GM23338 (cell line): ENCODE results near the gene KCTD4. TPM values are rescaled to one million over a fixed set of nuclear protein-coding genes. Genes with fewer than 3 reads are reported as not detected.

Source experiments
- ATAC-seq: fragments of 200-7000 bp; cut with Tn5 transposase; 3 replicates; pipeline ENCODE4 v1.9.1; 2020
- DNase-seq: peaks from one replicate; pipeline ENCODE4 v3.0.0-alpha.2; 2015; ENCODE audit warnings: low spot score
- H2AFZ ChIP-seq: fragments of 200-600 bp; sonication (generic); 2 replicates; pipeline ENCODE4 v1.8.0; 2016; ENCODE audit warnings: antibody characterized with exemption, mild to moderate bottlenecking, moderate library complexity
- H3F3A ChIP-seq: fragments of 200-600 bp; sonication (generic); replicated peaks from 2 replicates; pipeline ENCODE4 v1.8.0; 2017; ENCODE audit warnings: antibody characterized with exemption, mixed run types, low read depth
- H3K27ac ChIP-seq: fragments of 200-600 bp; sonication (generic); 2 replicates; pipeline ENCODE4 v1.6.1; 2016; ENCODE audit warnings: low read depth
- H3K27me3 ChIP-seq: fragments of 200-600 bp; sonication (generic); 2 replicates; pipeline ENCODE4 v1.8.0; 2016; ENCODE audit warnings: mild to moderate bottlenecking, mixed run types, moderate library complexity; ENCODE audit not compliant: insufficient read depth
- H3K36me3 ChIP-seq: fragments of 200-600 bp; sonication (generic); 2 replicates; pipeline ENCODE4 v1.8.0; 2016; ENCODE audit warnings: mild to moderate bottlenecking; ENCODE audit not compliant: insufficient read depth
- H3K4me1 ChIP-seq: fragments of 200-600 bp; sonication (generic); 2 replicates; pipeline ENCODE4 v1.8.0; 2016; ENCODE audit warnings: mild to moderate bottlenecking, moderate library complexity; ENCODE audit not compliant: insufficient read depth
- H3K4me2 ChIP-seq: fragments of 200-600 bp; sonication (generic); 2 replicates; pipeline ENCODE4 v1.7.1; 2017; ENCODE audit warnings: mixed run types
- H3K4me3 ChIP-seq: fragments of 200-600 bp; sonication (generic); 2 replicates; pipeline ENCODE4 v1.6.1; 2016; ENCODE audit warnings: mixed run types
- H3K79me2 ChIP-seq: fragments of 200-600 bp; sonication (generic); replicated peaks from 2 replicates; pipeline ENCODE4 v1.8.0; 2017; ENCODE audit warnings: mild to moderate bottlenecking; ENCODE audit not compliant: insufficient read depth
- H3K9me2 ChIP-seq: fragments of 200-600 bp; sonication (generic); 2 replicates; pipeline ENCODE4 v1.8.0; 2017; ENCODE audit not compliant: insufficient read depth
- H4K20me1 ChIP-seq: fragments of 200-600 bp; sonication (generic); replicated peaks from 2 replicates; pipeline ENCODE4 v1.8.0; 2017; ENCODE audit warnings: mild to moderate bottlenecking; ENCODE audit not compliant: insufficient read depth
- H3K27ac Mint-ChIP-seq: 2 replicates; pipeline ENCODE4 v1.8.0; 2020; ENCODE audit warnings: inconsistent platforms, mild to moderate bottlenecking, moderate library complexity, mixed read lengths
- H3K27me3 Mint-ChIP-seq: 3 replicates; pipeline ENCODE4 v1.8.0; 2022; ENCODE audit warnings: low read depth, mild to moderate bottlenecking, moderate library complexity, mixed read lengths, inconsistent platforms; ENCODE audit not compliant: insufficient read depth, poor library complexity
- H3K36me3 Mint-ChIP-seq: 3 replicates; pipeline ENCODE4 v1.8.0; 2021; ENCODE audit warnings: low read depth, mild to moderate bottlenecking, inconsistent platforms, moderate library complexity, mixed read lengths
- H3K4me1 Mint-ChIP-seq: 3 replicates; pipeline ENCODE4 v1.8.0; 2020; ENCODE audit warnings: mild to moderate bottlenecking, inconsistent platforms, mixed read lengths
- H3K4me3 Mint-ChIP-seq: 3 replicates; pipeline ENCODE4 v1.8.0; 2021; ENCODE audit warnings: moderate library complexity, mild to moderate bottlenecking, inconsistent platforms, mixed read lengths
- H3K9me3 Mint-ChIP-seq: 3 replicates; pipeline ENCODE4 v1.8.0; 2020; ENCODE audit warnings: moderate library complexity, mild to moderate bottlenecking, inconsistent platforms, mixed read lengths
- CREB1 ChIP-seq: fragments of 250-450 bp; sonication (Bioruptor Pico); IDR thresholded peaks from 2 replicates; pipeline ENCODE4 v1.5.0; 2020; ENCODE audit warnings: low read depth, mild to moderate bottlenecking, moderate library complexity
- EZH2 ChIP-seq: fragments of 200-600 bp; sonication (generic); IDR thresholded peaks from one replicate; pipeline ENCODE4 v1.8.0; 2017; ENCODE audit warnings: antibody characterized with exemption, mild to moderate bottlenecking, low read depth; ENCODE audit not compliant: unreplicated experiment
- EZH2phosphoT487 ChIP-seq: fragments of 200-600 bp; sonication (generic); IDR thresholded peaks from one replicate; pipeline ENCODE4 v1.8.1; 2018; ENCODE audit warnings: antibody characterized with exemption; ENCODE audit not compliant: unreplicated experiment
- JUNB ChIP-seq: IDR thresholded peaks from one replicate; pipeline ENCODE4 v1.6.1; 2016; ENCODE audit warnings: antibody characterized with exemption; ENCODE audit not compliant: unreplicated experiment
- NANOG ChIP-seq: IDR thresholded peaks from 2 replicates; pipeline ENCODE4 v1.6.1; 2016; ENCODE audit warnings: antibody characterized with exemption, borderline replicate concordance
- POLR2AphosphoS5 ChIP-seq: IDR thresholded peaks from 2 replicates; pipeline ENCODE4 v1.6.1; 2016; ENCODE audit warnings: antibody characterized with exemption, low read depth
- STAT1 ChIP-seq: IDR thresholded peaks from one replicate; pipeline ENCODE4 v1.6.1; 2016; ENCODE audit warnings: antibody characterized with exemption; ENCODE audit not compliant: unreplicated experiment
- ZNF114 ChIP-seq: fragments of 250-450 bp; sonication (Bioruptor Pico); IDR thresholded peaks from 2 replicates; pipeline ENCODE4 v1.5.0; 2020; ENCODE audit warnings: mild to moderate bottlenecking, moderate library complexity
- ZNF331 ChIP-seq: fragments of 250-450 bp; sonication (Bioruptor Pico); IDR thresholded peaks from 2 replicates; pipeline ENCODE4 v1.5.0; 2020; ENCODE audit warnings: low read depth, mild to moderate bottlenecking, moderate library complexity
- polyA plus RNA-seq: library from polyadenylated mRNA; unstranded; fragments of >200 nt; fragmentation: Nextera tagmentation; extraction: Ambion mirVana; gene quantifications from 2 replicates; pipeline ENCODE4 v1.2.1, GENCODE V29; 2016
- total RNA-seq: library from RNA; depleted of rRNA; stranded (reverse); fragments of >200 nt; shearing (Covaris generic); gene quantifications from 2 replicates; pipeline ENCODE4 v1.2.3, GENCODE V29; 2014
- TF ChIP-seq, protein P1 (sequence below): IDR thresholded peaks from one replicate; pipeline ENCODE4 v1.6.1; 2018; ENCODE audit warnings: antibody characterized with exemption; ENCODE audit not compliant: unreplicated experiment
- TF ChIP-seq, protein P2 (sequence below), 2 experiments: fragments of 200-600 bp in 1 of 2; sonication (generic) in 1 of 2; conservative IDR thresholded peaks; 2 replicates each; pipeline versions ENCODE4 v1.5.1 to v1.6.1; 2016 to 2017; ENCODE audit warnings: antibody characterized with exemption in 2 of 2, low read depth in 2 of 2, mild to moderate bottlenecking in 2 of 2, moderate library complexity in 1 of 2
- TF ChIP-seq, protein P3 (sequence below): fragments of 250-450 bp; sonication (Bioruptor Pico); IDR thresholded peaks from 2 replicates; pipeline ENCODE4 v1.5.0; 2020; ENCODE audit warnings: mild to moderate bottlenecking, moderate library complexity
- TF ChIP-seq, protein P4 (sequence below): IDR thresholded peaks from 2 replicates; pipeline ENCODE4 v1.6.1; 2016; ENCODE audit warnings: antibody characterized with exemption

Gene KCTD4
- total and polyA plus RNA-seq, 2 experiments from 2014 or later = 0.24 TPM; not detected in 1

DNA sequence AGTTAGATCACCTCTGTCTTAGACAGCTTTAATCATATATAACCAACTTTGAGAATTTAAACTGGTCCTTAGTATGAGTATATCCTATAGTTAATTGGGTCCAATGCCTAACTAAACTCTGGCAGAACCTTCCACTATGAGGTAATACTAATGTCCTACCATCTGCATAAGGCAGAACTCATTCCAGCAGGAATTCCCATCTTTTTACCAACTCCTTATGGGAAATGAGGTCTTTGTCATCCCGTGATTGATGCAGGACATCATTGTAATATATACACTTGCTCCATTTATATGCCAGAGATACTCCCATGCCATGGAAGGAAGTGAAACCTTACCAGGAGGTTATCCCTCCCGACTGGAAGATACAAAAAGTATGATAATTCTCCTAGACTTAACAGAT lies 2.8 kb downstream of the KCTD4 start:
- Histone ChIP-seq H3K36me3 (no peaks in the 10 kb centered on the region), H3K79me2 (peaks cover 6% of the 10 kb centered on the region; the same call in 1 of the 2 replicates), H3K4me2 (no peak overlapping the region), H3F3A (no peaks in the 10 kb centered on the region; the same call in 1 of the 2 replicates), H3K4me3 (no peak overlapping the region), H3K27me3 (no peaks in the 10 kb centered on the region), H3K9me2 (no peaks in the 10 kb centered on the region), H3K4me1 (peaks cover 21% of the 10 kb centered on the region; the same call in 1 of the 2 replicates), H3K27ac (no peak overlapping the region), H2AFZ (no peak overlapping the region), H4K20me1 (peaks cover 6% of the 10 kb centered on the region)
- H3K27ac Mint-ChIP-seq = no peak overlapping the region
- H3K36me3 Mint-ChIP-seq = peaks cover 9% of the 10 kb centered on the region; the same call in 2 of the 3 replicates
- no peaks in the 10 kb centered on the region for H3K9me3 Mint-ChIP-seq
- DNase-seq (no peak), ATAC-seq (no peak)
- H3K27me3 Mint-ChIP-seq = no peaks in the 10 kb centered on the region
- TF ChIP-seq, protein P1, sequence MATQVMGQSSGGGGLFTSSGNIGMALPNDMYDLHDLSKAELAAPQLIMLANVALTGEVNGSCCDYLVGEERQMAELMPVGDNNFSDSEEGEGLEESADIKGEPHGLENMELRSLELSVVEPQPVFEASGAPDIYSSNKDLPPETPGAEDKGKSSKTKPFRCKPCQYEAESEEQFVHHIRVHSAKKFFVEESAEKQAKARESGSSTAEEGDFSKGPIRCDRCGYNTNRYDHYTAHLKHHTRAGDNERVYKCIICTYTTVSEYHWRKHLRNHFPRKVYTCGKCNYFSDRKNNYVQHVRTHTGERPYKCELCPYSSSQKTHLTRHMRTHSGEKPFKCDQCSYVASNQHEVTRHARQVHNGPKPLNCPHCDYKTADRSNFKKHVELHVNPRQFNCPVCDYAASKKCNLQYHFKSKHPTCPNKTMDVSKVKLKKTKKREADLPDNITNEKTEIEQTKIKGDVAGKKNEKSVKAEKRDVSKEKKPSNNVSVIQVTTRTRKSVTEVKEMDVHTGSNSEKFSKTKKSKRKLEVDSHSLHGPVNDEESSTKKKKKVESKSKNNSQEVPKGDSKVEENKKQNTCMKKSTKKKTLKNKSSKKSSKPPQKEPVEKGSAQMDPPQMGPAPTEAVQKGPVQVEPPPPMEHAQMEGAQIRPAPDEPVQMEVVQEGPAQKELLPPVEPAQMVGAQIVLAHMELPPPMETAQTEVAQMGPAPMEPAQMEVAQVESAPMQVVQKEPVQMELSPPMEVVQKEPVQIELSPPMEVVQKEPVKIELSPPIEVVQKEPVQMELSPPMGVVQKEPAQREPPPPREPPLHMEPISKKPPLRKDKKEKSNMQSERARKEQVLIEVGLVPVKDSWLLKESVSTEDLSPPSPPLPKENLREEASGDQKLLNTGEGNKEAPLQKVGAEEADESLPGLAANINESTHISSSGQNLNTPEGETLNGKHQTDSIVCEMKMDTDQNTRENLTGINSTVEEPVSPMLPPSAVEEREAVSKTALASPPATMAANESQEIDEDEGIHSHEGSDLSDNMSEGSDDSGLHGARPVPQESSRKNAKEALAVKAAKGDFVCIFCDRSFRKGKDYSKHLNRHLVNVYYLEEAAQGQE = no peak
- no peak for TF ChIP-seq EZH2
- TF ChIP-seq JUNB = no peak
- no peak for TF ChIP-seq ZNF114
- TF ChIP-seq, protein P2, sequence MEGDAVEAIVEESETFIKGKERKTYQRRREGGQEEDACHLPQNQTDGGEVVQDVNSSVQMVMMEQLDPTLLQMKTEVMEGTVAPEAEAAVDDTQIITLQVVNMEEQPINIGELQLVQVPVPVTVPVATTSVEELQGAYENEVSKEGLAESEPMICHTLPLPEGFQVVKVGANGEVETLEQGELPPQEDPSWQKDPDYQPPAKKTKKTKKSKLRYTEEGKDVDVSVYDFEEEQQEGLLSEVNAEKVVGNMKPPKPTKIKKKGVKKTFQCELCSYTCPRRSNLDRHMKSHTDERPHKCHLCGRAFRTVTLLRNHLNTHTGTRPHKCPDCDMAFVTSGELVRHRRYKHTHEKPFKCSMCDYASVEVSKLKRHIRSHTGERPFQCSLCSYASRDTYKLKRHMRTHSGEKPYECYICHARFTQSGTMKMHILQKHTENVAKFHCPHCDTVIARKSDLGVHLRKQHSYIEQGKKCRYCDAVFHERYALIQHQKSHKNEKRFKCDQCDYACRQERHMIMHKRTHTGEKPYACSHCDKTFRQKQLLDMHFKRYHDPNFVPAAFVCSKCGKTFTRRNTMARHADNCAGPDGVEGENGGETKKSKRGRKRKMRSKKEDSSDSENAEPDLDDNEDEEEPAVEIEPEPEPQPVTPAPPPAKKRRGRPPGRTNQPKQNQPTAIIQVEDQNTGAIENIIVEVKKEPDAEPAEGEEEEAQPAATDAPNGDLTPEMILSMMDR (conservative IDR thresholded peaks at IDR 0.05; ENCODE audit: low read depth in 2 of 2) = no peak
- TF ChIP-seq POLR2AphosphoS5 = no peak
- TF ChIP-seq, protein P3, sequence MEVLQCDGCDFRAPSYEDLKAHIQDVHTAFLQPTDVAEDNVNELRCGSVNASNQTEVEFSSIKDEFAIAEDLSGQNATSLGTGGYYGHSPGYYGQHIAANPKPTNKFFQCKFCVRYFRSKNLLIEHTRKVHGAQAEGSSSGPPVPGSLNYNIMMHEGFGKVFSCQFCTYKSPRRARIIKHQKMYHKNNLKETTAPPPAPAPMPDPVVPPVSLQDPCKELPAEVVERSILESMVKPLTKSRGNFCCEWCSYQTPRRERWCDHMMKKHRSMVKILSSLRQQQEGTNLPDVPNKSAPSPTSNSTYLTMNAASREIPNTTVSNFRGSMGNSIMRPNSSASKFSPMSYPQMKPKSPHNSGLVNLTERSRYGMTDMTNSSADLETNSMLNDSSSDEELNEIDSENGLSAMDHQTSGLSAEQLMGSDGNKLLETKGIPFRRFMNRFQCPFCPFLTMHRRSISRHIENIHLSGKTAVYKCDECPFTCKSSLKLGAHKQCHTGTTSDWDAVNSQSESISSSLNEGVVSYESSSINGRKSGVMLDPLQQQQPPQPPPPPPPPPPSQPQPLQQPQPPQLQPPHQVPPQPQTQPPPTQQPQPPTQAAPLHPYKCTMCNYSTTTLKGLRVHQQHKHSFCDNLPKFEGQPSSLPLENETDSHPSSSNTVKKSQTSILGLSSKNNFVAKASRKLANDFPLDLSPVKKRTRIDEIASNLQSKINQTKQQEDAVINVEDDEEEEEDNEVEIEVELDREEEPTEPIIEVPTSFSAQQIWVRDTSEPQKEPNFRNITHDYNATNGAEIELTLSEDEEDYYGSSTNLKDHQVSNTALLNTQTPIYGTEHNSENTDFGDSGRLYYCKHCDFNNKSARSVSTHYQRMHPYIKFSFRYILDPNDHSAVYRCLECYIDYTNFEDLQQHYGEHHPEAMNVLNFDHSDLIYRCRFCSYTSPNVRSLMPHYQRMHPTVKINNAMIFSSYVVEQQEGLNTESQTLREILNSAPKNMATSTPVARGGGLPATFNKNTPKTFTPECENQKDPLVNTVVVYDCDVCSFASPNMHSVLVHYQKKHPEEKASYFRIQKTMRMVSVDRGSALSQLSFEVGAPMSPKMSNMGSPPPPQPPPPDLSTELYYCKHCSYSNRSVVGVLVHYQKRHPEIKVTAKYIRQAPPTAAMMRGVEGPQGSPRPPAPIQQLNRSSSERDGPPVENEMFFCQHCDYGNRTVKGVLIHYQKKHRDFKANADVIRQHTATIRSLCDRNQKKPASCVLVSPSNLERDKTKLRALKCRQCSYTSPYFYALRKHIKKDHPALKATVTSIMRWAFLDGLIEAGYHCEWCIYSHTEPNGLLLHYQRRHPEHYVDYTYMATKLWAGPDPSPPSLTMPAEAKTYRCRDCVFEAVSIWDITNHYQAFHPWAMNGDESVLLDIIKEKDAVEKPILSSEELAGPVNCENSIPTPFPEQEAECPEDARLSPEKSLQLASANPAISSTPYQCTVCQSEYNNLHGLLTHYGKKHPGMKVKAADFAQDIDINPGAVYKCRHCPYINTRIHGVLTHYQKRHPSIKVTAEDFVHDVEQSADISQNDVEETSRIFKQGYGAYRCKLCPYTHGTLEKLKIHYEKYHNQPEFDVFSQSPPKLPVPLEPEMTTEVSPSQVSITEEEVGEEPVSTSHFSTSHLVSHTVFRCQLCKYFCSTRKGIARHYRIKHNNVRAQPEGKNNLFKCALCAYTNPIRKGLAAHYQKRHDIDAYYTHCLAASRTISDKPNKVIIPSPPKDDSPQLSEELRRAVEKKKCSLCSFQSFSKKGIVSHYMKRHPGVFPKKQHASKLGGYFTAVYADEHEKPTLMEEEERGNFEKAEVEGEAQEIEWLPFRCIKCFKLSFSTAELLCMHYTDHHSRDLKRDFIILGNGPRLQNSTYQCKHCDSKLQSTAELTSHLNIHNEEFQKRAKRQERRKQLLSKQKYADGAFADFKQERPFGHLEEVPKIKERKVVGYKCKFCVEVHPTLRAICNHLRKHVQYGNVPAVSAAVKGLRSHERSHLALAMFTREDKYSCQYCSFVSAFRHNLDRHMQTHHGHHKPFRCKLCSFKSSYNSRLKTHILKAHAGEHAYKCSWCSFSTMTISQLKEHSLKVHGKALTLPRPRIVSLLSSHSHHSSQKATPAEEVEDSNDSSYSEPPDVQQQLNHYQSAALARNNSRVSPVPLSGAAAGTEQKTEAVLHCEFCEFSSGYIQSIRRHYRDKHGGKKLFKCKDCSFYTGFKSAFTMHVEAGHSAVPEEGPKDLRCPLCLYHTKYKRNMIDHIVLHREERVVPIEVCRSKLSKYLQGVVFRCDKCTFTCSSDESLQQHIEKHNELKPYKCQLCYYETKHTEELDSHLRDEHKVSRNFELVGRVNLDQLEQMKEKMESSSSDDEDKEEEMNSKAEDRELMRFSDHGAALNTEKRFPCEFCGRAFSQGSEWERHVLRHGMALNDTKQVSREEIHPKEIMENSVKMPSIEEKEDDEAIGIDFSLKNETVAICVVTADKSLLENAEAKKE (CRISPR knock-in tag) = no peak
- TF ChIP-seq ZNF331 (CRISPR knock-in tag) = no peak
- no peak for TF ChIP-seq NANOG
- TF ChIP-seq, protein P4, sequence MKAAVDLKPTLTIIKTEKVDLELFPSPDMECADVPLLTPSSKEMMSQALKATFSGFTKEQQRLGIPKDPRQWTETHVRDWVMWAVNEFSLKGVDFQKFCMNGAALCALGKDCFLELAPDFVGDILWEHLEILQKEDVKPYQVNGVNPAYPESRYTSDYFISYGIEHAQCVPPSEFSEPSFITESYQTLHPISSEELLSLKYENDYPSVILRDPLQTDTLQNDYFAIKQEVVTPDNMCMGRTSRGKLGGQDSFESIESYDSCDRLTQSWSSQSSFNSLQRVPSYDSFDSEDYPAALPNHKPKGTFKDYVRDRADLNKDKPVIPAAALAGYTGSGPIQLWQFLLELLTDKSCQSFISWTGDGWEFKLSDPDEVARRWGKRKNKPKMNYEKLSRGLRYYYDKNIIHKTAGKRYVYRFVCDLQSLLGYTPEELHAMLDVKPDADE = no peak
- TF ChIP-seq STAT1 = no peak
- TF ChIP-seq EZH2phosphoT487 = no peak
- TF ChIP-seq CREB1 (CRISPR knock-in tag) = no peak
- peaks cover 33% of the 10 kb centered on the region for H3K4me1 Mint-ChIP-seq
- H3K4me3 Mint-ChIP-seq = no peak overlapping the region
